Activated CD4-positive, alpha-beta T cell treated with anti-CD3 and anti-CD28 coated beads for 36 hours (primary cell): ENCODE measurements around the gene POLD4. TPM values are rescaled to one million over a fixed set of nuclear protein-coding genes. Genes with fewer than 3 reads are reported as not detected.

Source experiments
- ATAC-seq: fragments of 200-7000 bp; cut with Tn5 transposase; one replicate; pipeline ENCODE4 v1.10.0; 2021; ENCODE audit warnings: mild to moderate bottlenecking, moderate library complexity
- CTCF ChIA-PET: fragments of 350-600 bp; sonication (Branson Sonifier 250); formaldehyde crosslinking; loops from one replicate; lab custom pipeline; 2021; ENCODE audit warnings: antibody characterized with exemption; lab: Charles Lee
- POLR2A ChIA-PET: fragments of 350-600 bp; sonication (Branson Sonifier 250); formaldehyde crosslinking; loops from one replicate; lab custom pipeline; 2021; ENCODE audit warnings: antibody characterized with exemption, inconsistent platforms; lab: Charles Lee
- DNase-seq: peaks from one replicate; pipeline ENCODE4 v3.0.0-alpha.2; 2020
- H3K27ac Mint-ChIP-seq: one replicate; pipeline ENCODE4 v1.8.0; 2021; ENCODE audit warnings: mixed read lengths
- H3K27me3 Mint-ChIP-seq: one replicate; pipeline ENCODE4 v1.8.0; 2021; ENCODE audit warnings: mixed read lengths
- H3K36me3 Mint-ChIP-seq: one replicate; pipeline ENCODE4 v1.8.0; 2021; ENCODE audit warnings: low read depth, mixed read lengths
- H3K4me1 Mint-ChIP-seq: one replicate; pipeline ENCODE4 v1.8.0; 2021; ENCODE audit warnings: mixed read lengths
- H3K4me3 Mint-ChIP-seq: one replicate; pipeline ENCODE4 v1.8.0; 2021; ENCODE audit warnings: mild to moderate bottlenecking, moderate library complexity, mixed read lengths
- H3K9me3 Mint-ChIP-seq: one replicate; pipeline ENCODE4 v1.8.0; 2021; ENCODE audit warnings: low read depth, mixed read lengths
- intact Hi-C, 2 experiments: fragments of 100-400 bp; cut with DNase I in 1 of 2; cut with micrococcal nuclease in 1 of 2; formaldehyde crosslinking; loops; one replicate each; pipeline versions ENCODE4 v1.14.2 to v1.15.1; 2022 to 2024; cut with DNase I, micrococcal nuclease
- total RNA-seq, 2 experiments: library from RNA; stranded (reverse); gene quantifications; one replicate each; pipeline ENCODE4 v1.2.3, GENCODE V29; 2021

Gene POLD4
- total RNA-seq, 2 experiments from 2014 or later: 31.3 to 37.5 TPM

- Mint-ChIP-seq H3K4me1 (peaks cover 46% of the 10 kb centered on the region), H3K27ac (peak overlapping the region; percentile 12), H3K4me3 (peak overlapping the region; percentile 10), H3K36me3 (no peaks in the 10 kb centered on the region), H3K27me3 (peaks cover 32% of the 10 kb centered on the region), H3K9me3 (no peaks in the 10 kb centered on the region)
- intact Hi-C loops: no loop called here
- no peak for ATAC-seq
- POLR2A ChIA-PET: interaction anchor here (0.6 kb wide), 1 partner anchor 118 kb away, joined by 4 read pairs; no protein-coding TSS in a partner anchor
- CTCF ChIA-PET: interaction anchor here (0.6 to 4.1 kb wide), 13 partner anchors 9 to 260 kb away, joined by 3 to 44 read pairs (median 4); partner anchors contain the start of genes NUDT8 and PPP1CA
- no peak for DNase-seq
Observed at GRCh38 chr11:67370351-67371076, 17.2 kb upstream of the POLD4 start.

GRCh38 chr11:67369801-67370284 is 16.5 kb upstream of the POLD4 start:
- Mint-ChIP-seq H3K36me3 (no peaks in the 10 kb centered on the region), H3K27ac (no peak overlapping the region), H3K9me3 (no peaks in the 10 kb centered on the region), H3K4me1 (peaks cover 47% of the 10 kb centered on the region), H3K4me3 (no peak overlapping the region), H3K27me3 (peaks cover 32% of the 10 kb centered on the region)
- ChIA-PET POLR2A (no interaction called here), CTCF (interaction anchor here (0.6 to 4.1 kb wide), 12 partner anchors 8 to 260 kb away, joined by 3 to 44 read pairs (median 6); partner anchors contain the start of genes NUDT8 and PPP1CA)
- ATAC-seq (no peak), DNase-seq (no peak)
- intact Hi-C loops: no loop called here

- Mint-ChIP-seq H3K4me1 (peaks cover 47% of the 10 kb centered on the region), H3K27me3 (peaks cover 26% of the 10 kb centered on the region), H3K36me3 (no peaks in the 10 kb centered on the region), H3K4me3 (no peak overlapping the region), H3K27ac (no peak overlapping the region), H3K9me3 (no peaks in the 10 kb centered on the region)
- CTCF ChIA-PET: interaction anchor here (1.2 to 4.1 kb wide), 7 partner anchors 12 to 32 kb away, joined by 4 to 44 read pairs (median 17); partner anchors contain the start of gene PPP1CA
- POLR2A ChIA-PET: no interaction called here
- intact Hi-C loops: no loop called here
- ATAC-seq: no peak
- DNase-seq: no peak
Observed at GRCh38 chr11:67369275-67369674, 15.9 kb upstream of the POLD4 start.

GRCh38 chr11:67368621-67369020 is 15.3 kb upstream of the POLD4 start:
- H3K4me3 Mint-ChIP-seq: no peak overlapping the region
- H3K27ac Mint-ChIP-seq: no peak overlapping the region
- H3K9me3 Mint-ChIP-seq: no peaks in the 10 kb centered on the region
- CTCF ChIA-PET: interaction anchor here (1.2 to 3.8 kb wide), 4 partner anchors 13 to 23 kb away, joined by 3 to 18 read pairs (median 12); no protein-coding TSS in a partner anchor
- peak; percentile 52 for DNase-seq
- no peaks in the 10 kb centered on the region for H3K36me3 Mint-ChIP-seq
- POLR2A ChIA-PET: no interaction called here
- intact Hi-C loops: no loop called here
- H3K4me1 Mint-ChIP-seq: peaks cover 48% of the 10 kb centered on the region
- H3K27me3 Mint-ChIP-seq: peaks cover 22% of the 10 kb centered on the region
- peak; percentile 51 for ATAC-seq

- peaks cover 20% of the 10 kb centered on the region for H3K27me3 Mint-ChIP-seq
- POLR2A ChIA-PET: interaction anchor here (0.6 kb wide), 1 partner anchor 38 kb away, joined by 5 read pairs; no protein-coding TSS in a partner anchor
- ATAC-seq (no peak), DNase-seq (no peak)
- no peak overlapping the region for H3K4me3 Mint-ChIP-seq
- H3K4me1 Mint-ChIP-seq: peaks cover 47% of the 10 kb centered on the region
- CTCF ChIA-PET: interaction anchor here (1.4 to 7.9 kb wide), 4 partner anchors 14 to 22 kb away, joined by 3 to 59 read pairs (median 12); partner anchors contain the start of gene POLD4
- H3K27ac Mint-ChIP-seq: no peak overlapping the region
- intact Hi-C loops: no loop called here
- H3K36me3 Mint-ChIP-seq: no peaks in the 10 kb centered on the region
- no peaks in the 10 kb centered on the region for H3K9me3 Mint-ChIP-seq
Observed at GRCh38 chr11:67367761-67368227, 14.4 kb upstream of the POLD4 start.

GRCh38 chr11:67366961-67367760 is 13.8 kb upstream of the POLD4 start:
- Mint-ChIP-seq H3K4me3 (no peak overlapping the region), H3K9me3 (no peaks in the 10 kb centered on the region), H3K4me1 (peaks cover 47% of the 10 kb centered on the region), H3K36me3 (no peaks in the 10 kb centered on the region), H3K27me3 (peaks cover 20% of the 10 kb centered on the region), H3K27ac (no peak overlapping the region)
- ChIA-PET POLR2A (interaction anchor here (0.6 kb wide), 1 partner anchor 37 kb away, joined by 5 read pairs; no protein-coding TSS in a partner anchor), CTCF (interaction anchor here (1.4 to 7.9 kb wide), 3 partner anchors 15 to 21 kb away, joined by 3 to 59 read pairs (median 5); partner anchors contain the start of gene POLD4)
- ATAC-seq (no peak), DNase-seq (no peak)
- intact Hi-C loops: no loop called here

- POLR2A ChIA-PET: no interaction called here
- peaks cover 43% of the 10 kb centered on the region for H3K4me1 Mint-ChIP-seq
- H3K9me3 Mint-ChIP-seq: no peaks in the 10 kb centered on the region
- intact Hi-C loops: no loop called here
- H3K27me3 Mint-ChIP-seq: peaks cover 16% of the 10 kb centered on the region
- no peaks in the 10 kb centered on the region for H3K36me3 Mint-ChIP-seq
- no peak for DNase-seq
- no peak for ATAC-seq
- CTCF ChIA-PET: interaction anchor here (1.2 to 7.9 kb wide), 3 partner anchors 10 to 16 kb away, joined by 3 to 59 read pairs (median 5); partner anchors contain the start of gene POLD4
- H3K4me3 Mint-ChIP-seq: no peak overlapping the region
- H3K27ac Mint-ChIP-seq: no peak overlapping the region
Observed at GRCh38 chr11:67366546-67366945, 13.2 kb upstream of the POLD4 start.

- H3K4me1 Mint-ChIP-seq: peaks cover 38% of the 10 kb centered on the region
- peaks cover 10% of the 10 kb centered on the region for H3K27me3 Mint-ChIP-seq
- intact Hi-C loops: no loop called here
- no peak overlapping the region for H3K4me3 Mint-ChIP-seq
- no peak for DNase-seq
- no peak overlapping the region for H3K27ac Mint-ChIP-seq
- H3K9me3 Mint-ChIP-seq: no peaks in the 10 kb centered on the region
- no peak for ATAC-seq
- ChIA-PET POLR2A (no interaction called here), CTCF (interaction anchor here (0.6 to 7.9 kb wide), 5 partner anchors 10 to 21 kb away, joined by 3 to 59 read pairs (median 5); partner anchors contain the start of gene POLD4)
- no peaks in the 10 kb centered on the region for H3K36me3 Mint-ChIP-seq
Observed at GRCh38 chr11:67365736-67366444, 12.5 kb upstream of the POLD4 start.

- POLR2A ChIA-PET: no interaction called here
Observed at GRCh38 chr11:67364783-67365722, 11.7 kb upstream of the POLD4 start.

More at GRCh38 chr11:67364783-67365722, 11.7 kb upstream of the POLD4 start:
- DNase-seq (no peak), ATAC-seq (no peak)
- Mint-ChIP-seq H3K27me3 (peaks cover 6% of the 10 kb centered on the region), H3K27ac (no peak overlapping the region), H3K36me3 (no peaks in the 10 kb centered on the region), H3K4me1 (peaks cover 33% of the 10 kb centered on the region), H3K9me3 (no peaks in the 10 kb centered on the region), H3K4me3 (no peak overlapping the region)
- CTCF ChIA-PET: interaction anchor here (0.6 to 7.9 kb wide), 5 partner anchors 9 to 283 kb away, joined by 3 to 59 read pairs (median 5); partner anchors contain the start of gene POLD4
- intact Hi-C loops: no loop called here
